ENCODE results near the gene FGGY.

- TF ChIP-seq CTCF (IDR thresholded peaks at IDR 0.05) (no peak), POLR2A (IDR thresholded peaks at IDR 0.05) (no peak)
Observed at GRCh38 chr1:59298026-59298583, 1.2 kb downstream of the FGGY start.

Measured in body of pancreas (tissue), 4 donors.